ENCODE data around the gene PPFIA4. TPM values are rescaled to one million over a fixed set of nuclear protein-coding genes. Genes with fewer than 3 reads are reported as not detected.

The PPFIA4 gene
- total and polyA plus RNA-seq, 9 of the 15 experiments (the other 6 are each of a cell fraction or from before 2014, with no cell fraction given): 0.07 to 12.0 (median 0.70) TPM

- TF ChIP-seq KLF10 (CRISPR knock-in tag; IDR thresholded peaks at IDR 0.05) (peak; percentile 69; the same call in 1 of the 2 replicates), ZNF197 (CRISPR knock-in tag; IDR thresholded peaks at IDR 0.05; ENCODE audit: low read depth) (peak; percentile 97), CBFB (CRISPR knock-in tag; IDR thresholded peaks at IDR 0.05) (no peak), MTA3 (IDR thresholded peaks at IDR 0.05; ENCODE audit: borderline replicate concordance) (peak; percentile 78; the same call in 1 of the 2 replicates), HMG20A (CRISPR knock-in tag; conservative IDR thresholded peaks at IDR 0.05) (no peak), REST (IDR thresholded peaks at IDR 0.05; ENCODE audit: borderline replicate concordance) (peak; percentile 71), REST (CRISPR knock-in tag; IDR thresholded peaks at IDR 0.05; ENCODE audit: low read depth) (peak; percentile 75), UBTF (IDR thresholded peaks at IDR 0.05; ENCODE audit: borderline replicate concordance in 1 of 2, low read depth in 2 of 2, low read length in 2 of 2) (no peak), TBP (optimal IDR thresholded peaks at IDR 0.05; ENCODE audit: low read depth, low read length) (peak; percentile 33), TAL1 (IDR thresholded peaks at IDR 0.05) (no peak), ZNF644 (tag; IDR thresholded peaks at IDR 0.05; ENCODE audit: low read depth) (peak; percentile 96), KDM4B (IDR thresholded peaks at IDR 0.05; ENCODE audit: borderline replicate concordance in 2 of 2, low read depth in 1 of 2) (peak in 1 of 2 experiments; percentile 57; a peak in 1 of 4 replicates), RBM34 (IDR thresholded peaks at IDR 0.05; ENCODE audit: borderline replicate concordance, insufficient read depth, low read length) (no peak), NR2C2 (CRISPR knock-in tag; IDR thresholded peaks at IDR 0.05) (no peak), NR2C2 (tag; IDR thresholded peaks at IDR 0.05) (peak; percentile 80), HNRNPK (IDR thresholded peaks at IDR 0.05; ENCODE audit: low read depth, low read length, poor library complexity, severe bottlenecking) (no peak), RB1 (IDR thresholded peaks at IDR 0.05; ENCODE audit: low read depth) (peak; percentile 88)
Measured at GRCh38 chr1:203026031-203026665, at the start of gene PPFIA4 (continued).
